HL-60/S4 (cell line): ENCODE data around the gene PPP1R15A.
"Not testable (repeated sequence)": the region's sequence is repeated elsewhere in the genome, so short reads cannot be mapped to it uniquely, and the experiment has no call there.

Experiments
- in situ Hi-C: fragments of 300-500 bp; cut with MboI; formaldehyde crosslinking; loops from 2 replicates; pipeline ENCODE4 v1.14.3; 2022; ENCODE audit warnings: low sequenced_read_pairs

Gene PPP1R15A

GRCh38 chr19:48856921-48857320 is 15.3 kb upstream of the PPP1R15A start:
- in situ Hi-C loops = no loop called here

DNA sequence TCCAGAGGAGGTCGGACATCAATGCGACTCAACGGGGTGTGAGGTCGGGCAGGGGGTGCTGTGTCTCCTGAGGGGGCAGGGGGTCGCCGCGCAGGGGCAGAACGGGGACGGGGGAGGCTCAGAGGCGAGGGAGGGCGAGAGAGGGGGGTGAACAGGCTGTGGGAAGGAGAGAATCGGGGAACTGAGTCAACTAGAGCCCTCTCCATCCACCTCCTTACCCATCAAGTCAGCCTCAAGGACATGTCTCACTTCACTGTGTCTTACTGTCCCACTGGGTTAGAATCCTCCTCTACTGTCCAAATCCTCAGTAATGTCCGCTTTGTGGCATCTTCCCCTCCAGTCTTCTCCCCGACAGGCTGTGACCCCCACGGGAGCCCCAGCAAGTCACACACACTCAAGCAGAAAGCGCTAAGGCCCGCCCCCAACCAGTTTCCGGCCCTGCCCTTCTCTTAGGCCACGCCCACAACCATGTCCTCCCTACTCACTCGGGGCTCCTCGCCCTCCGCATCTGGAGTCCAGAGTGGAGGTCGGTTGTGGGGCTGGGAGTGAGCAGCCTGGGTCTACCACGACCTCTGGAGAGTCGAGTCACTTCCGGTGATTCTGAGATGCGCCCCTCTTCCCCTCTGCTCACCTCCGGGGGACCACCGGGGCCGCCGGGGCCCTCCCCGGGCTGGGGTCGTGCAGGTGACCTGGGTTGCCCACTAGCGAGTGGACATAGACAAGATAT is 13.1 kb upstream of the PPP1R15A start:
- in situ Hi-C loops = no loop called here

GRCh38 chr19:48859711-48860572 is 12.3 kb upstream of the PPP1R15A start:
- in situ Hi-C loops = no loop called here

GRCh38 chr19:48861313-48861712 is 10.9 kb upstream of the PPP1R15A start:
- in situ Hi-C loops = no loop called here

- in situ Hi-C loops = no loop called here
Measured at GRCh38 chr19:48862827-48863226, 9.4 kb upstream of the PPP1R15A start.

GRCh38 chr19:48866692-48867091 is 5.5 kb upstream of the PPP1R15A start:
- in situ Hi-C loops = no loop called here

GRCh38 chr19:48867123-48867745 is 5.0 kb upstream of the PPP1R15A start:
- in situ Hi-C loops = no loop called here

DNA sequence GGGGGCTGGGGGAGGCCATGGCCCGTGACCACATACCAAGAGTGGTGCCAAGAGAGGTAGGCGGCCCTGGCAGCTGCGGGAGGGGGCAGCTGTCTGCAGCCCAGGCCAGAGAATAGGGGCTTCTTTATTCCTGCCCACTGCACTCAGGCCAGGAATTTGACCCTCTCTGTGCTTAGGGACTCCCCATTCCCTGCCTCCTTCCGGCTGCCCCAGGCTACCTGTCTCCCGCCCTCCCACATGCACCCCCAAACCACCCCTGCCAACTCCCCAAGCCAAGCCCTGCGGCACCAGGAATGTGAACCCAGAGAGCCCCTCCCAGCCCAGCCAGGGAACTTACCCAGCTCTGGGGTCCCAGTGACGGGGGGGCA is 4.5 kb upstream of the PPP1R15A start:
- in situ Hi-C loops = no loop called here

- in situ Hi-C loops = no loop called here
Measured at GRCh38 chr19:48868114-48868886, 3.9 kb upstream of the PPP1R15A start, which contains the start of gene PLEKHA4. TSS of gene PLEKHA4 (minus strand) at chr19:48868617. CDS start at chr19:48867620, 997 bp downstream.

DNA sequence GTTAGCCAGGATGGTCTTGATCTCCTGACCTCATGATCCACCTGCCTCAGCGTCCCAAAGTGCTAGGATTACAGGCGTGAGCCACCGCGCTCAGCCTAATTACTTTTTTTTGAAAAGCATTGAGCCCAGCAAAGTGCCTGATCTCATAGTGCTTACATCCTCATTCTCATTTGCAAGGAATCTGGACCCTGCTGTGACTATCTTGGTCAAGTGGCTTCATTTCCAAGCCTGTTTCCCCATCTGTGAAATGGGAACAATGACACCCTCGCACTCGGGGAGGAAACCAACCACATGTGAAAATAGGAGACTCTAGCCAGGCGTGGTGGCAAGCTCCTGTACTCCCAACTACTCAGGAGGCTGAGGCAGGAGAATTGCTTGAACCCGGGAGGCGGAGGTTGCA is 2.2 kb upstream of the PPP1R15A start:
- in situ Hi-C loops = no loop called here

GRCh38 chr19:48871471-48872181 is 595 bp upstream of the PPP1R15A start:
- in situ Hi-C loops = not testable (repeated sequence)

DNA sequence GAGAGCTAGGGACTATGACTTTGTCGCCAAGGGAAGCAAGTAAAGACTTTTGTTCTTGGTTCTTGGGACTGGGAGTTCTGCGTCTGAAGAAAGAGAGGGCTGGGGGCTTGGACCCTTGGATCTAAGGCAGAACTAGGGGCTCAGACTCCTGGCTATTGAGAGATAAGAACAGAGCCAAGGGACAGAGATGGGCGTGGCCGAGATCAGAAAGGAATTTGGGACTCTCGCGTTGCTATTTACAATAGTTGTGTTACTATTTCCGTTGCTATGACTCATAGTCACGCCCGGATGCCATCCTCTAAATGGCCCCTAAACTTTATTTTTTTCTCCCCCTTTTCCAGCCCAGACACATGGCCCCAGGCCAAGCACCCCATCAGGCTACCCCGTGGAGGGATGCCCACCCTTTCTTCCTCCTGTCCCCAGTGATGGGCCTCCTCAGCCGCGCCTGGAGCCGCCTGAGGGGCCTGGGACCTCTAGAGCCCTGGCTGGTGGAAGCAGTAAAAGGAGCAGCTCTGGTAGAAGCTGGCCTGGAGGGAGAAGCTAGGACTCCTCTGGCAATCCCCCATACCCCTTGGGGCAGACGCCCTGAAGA is 759 bp downstream of the PPP1R15A start:
- in situ Hi-C loops = no loop called here

DNA sequence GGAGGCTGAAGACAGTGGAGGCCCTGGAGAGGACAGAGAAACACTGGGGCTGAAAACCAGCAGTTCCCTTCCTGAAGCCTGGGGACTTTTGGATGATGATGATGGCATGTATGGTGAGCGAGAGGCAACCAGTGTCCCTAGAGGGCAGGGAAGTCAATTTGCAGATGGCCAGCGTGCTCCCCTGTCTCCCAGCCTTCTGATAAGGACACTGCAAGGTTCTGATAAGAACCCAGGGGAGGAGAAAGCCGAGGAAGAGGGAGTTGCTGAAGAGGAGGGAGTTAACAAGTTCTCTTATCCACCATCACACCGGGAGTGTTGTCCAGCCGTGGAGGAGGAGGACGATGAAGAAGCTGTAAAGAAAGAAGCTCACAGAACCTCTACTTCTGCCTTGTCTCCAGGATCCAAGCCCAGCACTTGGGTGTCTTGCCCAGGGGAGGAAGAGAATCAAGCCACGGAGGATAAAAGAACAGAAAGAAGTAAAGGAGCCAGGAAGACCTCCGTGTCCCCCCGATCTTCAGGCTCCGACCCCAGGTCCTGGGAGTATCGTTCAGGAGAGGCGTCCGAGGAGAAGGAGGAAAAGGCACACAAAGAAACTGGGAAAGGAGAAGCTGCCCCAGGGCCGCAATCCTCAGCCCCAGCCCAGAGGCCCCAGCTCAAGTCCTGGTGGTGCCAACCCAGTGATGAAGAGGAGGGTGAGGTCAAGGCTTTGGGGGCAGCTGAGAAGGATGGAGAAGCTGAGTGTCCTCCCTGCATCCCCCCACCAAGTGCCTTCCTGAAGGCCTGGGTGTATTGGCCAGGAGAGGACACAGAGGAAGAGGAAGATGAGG is 1.5 kb downstream of the PPP1R15A start:
- in situ Hi-C loops = no loop called here

DNA sequence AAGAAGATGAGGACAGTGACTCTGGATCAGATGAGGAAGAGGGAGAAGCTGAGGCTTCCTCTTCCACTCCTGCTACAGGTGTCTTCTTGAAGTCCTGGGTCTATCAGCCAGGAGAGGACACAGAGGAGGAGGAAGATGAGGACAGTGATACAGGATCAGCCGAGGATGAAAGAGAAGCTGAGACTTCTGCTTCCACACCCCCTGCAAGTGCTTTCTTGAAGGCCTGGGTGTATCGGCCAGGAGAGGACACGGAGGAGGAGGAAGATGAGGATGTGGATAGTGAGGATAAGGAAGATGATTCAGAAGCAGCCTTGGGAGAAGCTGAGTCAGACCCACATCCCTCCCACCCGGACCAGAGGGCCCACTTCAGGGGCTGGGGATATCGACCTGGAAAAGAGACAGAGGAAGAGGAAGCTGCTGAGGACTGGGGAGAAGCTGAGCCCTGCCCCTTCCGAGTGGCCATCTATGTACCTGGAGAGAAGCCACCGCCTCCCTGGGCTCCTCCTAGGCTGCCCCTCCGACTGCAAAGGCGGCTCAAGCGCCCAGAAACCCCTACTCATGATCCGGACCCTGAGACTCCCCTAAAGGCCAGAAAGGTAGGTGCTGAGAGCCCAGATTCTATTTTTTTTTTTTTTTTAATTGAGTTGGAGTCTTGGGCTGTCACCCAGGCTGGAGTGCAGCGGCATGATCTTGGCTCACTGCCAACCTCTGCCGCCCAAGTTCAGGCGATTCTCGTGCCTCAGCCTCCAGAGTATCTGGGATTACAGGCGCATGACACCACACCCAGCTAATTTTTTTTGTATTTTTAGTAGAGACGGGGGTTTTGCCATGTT is 2.3 kb downstream of the PPP1R15A start:
- in situ Hi-C loops = no loop called here

DNA sequence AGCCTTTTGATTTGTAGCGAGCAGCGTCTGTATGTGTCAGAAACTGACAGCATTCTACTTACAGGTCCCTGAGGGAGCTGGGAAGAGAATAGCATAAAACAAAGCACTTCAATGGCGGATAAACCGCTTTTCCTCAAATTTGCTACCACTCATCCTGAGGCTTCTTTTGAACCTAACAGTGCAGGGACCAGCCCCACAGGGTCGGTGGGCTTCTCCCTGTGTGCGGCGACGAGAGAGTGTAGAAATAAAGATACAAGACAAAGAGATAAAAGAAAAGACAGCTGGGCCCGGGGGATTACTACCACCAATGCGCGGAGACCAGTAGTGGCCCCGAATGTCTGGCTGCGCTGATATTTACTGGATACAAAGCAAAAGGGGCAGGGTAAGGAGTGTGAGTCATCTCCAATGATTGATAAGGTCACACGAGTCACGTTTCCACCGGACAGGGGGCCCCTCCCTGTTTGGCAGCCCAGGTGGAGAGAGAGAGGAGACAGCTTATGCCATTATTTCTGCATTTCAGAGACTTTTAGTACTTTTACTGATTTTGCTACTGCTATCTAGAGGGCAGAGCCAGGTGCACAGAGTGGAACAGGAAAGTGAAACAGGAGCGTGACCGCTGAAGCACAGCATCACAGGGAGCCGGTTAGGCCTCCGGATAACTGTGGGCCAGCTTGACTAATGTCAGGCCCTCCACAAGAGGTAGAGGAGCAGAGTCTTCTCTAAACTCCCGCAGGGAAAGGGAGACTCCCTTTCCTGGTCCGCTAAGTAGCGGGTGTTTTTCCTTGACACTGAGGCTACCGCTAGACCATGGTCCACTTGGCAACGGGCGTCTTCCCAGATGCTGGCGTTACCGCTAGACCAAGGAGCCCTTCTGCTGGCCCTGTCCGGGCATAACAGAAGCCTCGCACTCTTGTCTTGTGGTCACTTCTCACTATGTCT is 4.1 kb downstream of the PPP1R15A start:
- in situ Hi-C loops = not testable (repeated sequence)

DNA sequence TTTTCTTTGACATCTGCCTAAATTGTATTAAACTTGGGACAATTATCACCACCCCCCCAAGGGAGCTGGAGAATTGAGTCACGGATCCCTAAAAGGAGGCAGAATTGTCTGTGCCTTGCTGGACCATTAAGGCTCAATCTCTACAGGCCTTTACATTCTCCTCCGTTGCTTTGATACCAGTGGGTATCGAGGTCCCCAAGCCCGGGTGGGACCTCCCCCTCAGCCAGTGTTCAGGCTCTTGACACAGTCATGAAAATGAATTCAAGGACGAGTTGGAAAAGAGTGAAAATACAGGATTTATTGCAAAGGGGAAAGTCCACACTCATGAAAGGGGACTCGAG is 5.6 kb downstream of the PPP1R15A start:
- in situ Hi-C loops = no loop called here
